ENCODE measurements around the gene OR2F2.

The OR2F2 gene

GRCh38 chr7:143914938-143915652 lies 19.9 kb upstream of the OR2F2 start:
- no peak for DNase-seq

GRCh38 chr7:143924851-143925250 lies 10.2 kb upstream of the OR2F2 start:
- DNase-seq, result no peak

- no peak for DNase-seq
Observed at GRCh38 chr7:143929224-143929920, 5.7 kb upstream of the OR2F2 start.

- DNase-seq, result no peak
Observed at GRCh38 chr7:143931739-143932138, 3.3 kb upstream of the OR2F2 start.

- no peak for DNase-seq
Observed at GRCh38 chr7:143936087-143937009, 1.3 kb downstream of the OR2F2 start.

- DNase-seq, result no peak
Observed at GRCh38 chr7:143938379-143939243, 3.6 kb downstream of the OR2F2 start.

GRCh38 chr7:143945423-143945822 lies 10.4 kb downstream of the OR2F2 start:
- DNase-seq, result no peak

GRCh38 chr7:143947111-143947510 lies 12.1 kb downstream of the OR2F2 start:
- DNase-seq, result no peak

GRCh38 chr7:143948733-143949132 lies 13.7 kb downstream of the OR2F2 start:
- DNase-seq, result no peak

GRCh38 chr7:143953421-143953820 lies 18.4 kb downstream of the OR2F2 start:
- DNase-seq, result no peak

- no peak for DNase-seq
Observed at GRCh38 chr7:143954135-143954534, 19.1 kb downstream of the OR2F2 start.

- no peak for DNase-seq
Observed at GRCh38 chr7:143954544-143954943, 19.5 kb downstream of the OR2F2 start, which contains the start of gene OR2F1. Gene OR2F1 (plus strand): TSS chr7:143954844. CDS start chr7:143959971, 5,127 bp downstream.

- no peak for DNase-seq
Observed at GRCh38 chr7:143958781-143959180, 23.7 kb downstream of the OR2F2 start.

- no peak for DNase-seq
Observed at GRCh38 chr7:143960813-143961610, 26.0 kb downstream of the OR2F2 start.

GRCh38 chr7:143965280-143965679 lies 30.2 kb downstream of the OR2F2 start:
- no peak for DNase-seq

GRCh38 chr7:143967398-143967797 lies 32.4 kb downstream of the OR2F2 start:
- DNase-seq, result no peak

- DNase-seq, result no peak
Observed at GRCh38 chr7:143973870-143974416, 38.9 kb downstream of the OR2F2 start.

- no peak for DNase-seq
Observed at GRCh38 chr7:143974459-143974858, 39.4 kb downstream of the OR2F2 start.

GRCh38 chr7:143975617-143976016 lies 40.6 kb downstream of the OR2F2 start:
- DNase-seq, result no peak

GRCh38 chr7:143978585-143978984 lies 43.6 kb downstream of the OR2F2 start:
- no peak for DNase-seq

GRCh38 chr7:143979359-143979758 lies 44.3 kb downstream of the OR2F2 start:
- DNase-seq, result no peak

Data from stimulated activated CD8-positive, alpha-beta memory T cell treated with anti-CD3 and anti-CD28 coated beads, Interleukin-4, amount 100 ng/mL, for 48 hours (primary cell).